ENCODE measurements around the gene CPT1A.

The CPT1A gene

GRCh38 chr11:68854273-68854958 is 12.7 kb upstream of the CPT1A start:
- FAIRE-seq: no peak
- no peak for DNase-seq (ENCODE audit: low spot score)

DNA sequence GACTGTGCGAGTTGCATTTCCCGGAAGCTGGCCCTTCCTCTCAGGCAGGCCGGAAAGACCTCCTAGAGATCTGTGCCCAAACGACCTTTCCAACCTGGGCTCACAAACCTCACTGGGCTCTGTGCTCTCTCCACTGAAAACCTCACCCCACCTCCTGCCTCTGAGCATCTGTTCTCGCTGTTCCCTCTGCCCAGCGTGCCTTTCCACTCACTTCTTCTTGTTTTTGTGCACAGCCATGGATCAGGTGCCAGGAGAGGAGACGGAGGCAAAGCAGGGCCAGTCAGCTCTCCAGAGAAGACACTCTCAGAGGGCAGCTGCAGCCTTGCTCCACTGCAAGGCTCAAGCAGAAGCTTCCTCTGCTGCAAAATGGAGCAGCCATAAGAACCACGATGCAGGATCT is 10.9 kb upstream of the CPT1A start:
- DNase-seq (ENCODE audit: low spot score) (no peak), FAIRE-seq (no peak)

- DNase-seq (ENCODE audit: low spot score): no peak
- no peak for FAIRE-seq
Measured at GRCh38 chr11:68848429-68848828, 6.7 kb upstream of the CPT1A start.

DNA sequence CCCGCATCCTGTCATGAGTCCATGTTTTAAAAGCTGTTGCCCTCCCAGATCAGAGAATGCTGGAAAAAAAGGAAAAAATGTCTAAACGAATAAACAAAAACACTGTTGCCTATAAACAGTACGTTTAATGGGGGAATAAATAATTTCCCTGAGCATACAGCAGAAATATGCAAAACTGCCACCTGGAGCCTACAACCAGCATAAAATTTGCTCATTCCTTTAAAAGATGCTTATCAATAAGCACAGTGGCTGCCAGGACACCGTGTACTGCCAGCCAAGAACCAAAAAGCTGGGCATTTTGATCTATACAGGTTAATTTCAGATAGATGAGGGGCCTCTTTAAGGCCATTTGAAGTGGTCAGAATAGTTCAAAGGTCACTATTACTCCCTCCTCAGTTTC is 5.7 kb upstream of the CPT1A start:
- no peak for DNase-seq (ENCODE audit: low spot score)

DNA sequence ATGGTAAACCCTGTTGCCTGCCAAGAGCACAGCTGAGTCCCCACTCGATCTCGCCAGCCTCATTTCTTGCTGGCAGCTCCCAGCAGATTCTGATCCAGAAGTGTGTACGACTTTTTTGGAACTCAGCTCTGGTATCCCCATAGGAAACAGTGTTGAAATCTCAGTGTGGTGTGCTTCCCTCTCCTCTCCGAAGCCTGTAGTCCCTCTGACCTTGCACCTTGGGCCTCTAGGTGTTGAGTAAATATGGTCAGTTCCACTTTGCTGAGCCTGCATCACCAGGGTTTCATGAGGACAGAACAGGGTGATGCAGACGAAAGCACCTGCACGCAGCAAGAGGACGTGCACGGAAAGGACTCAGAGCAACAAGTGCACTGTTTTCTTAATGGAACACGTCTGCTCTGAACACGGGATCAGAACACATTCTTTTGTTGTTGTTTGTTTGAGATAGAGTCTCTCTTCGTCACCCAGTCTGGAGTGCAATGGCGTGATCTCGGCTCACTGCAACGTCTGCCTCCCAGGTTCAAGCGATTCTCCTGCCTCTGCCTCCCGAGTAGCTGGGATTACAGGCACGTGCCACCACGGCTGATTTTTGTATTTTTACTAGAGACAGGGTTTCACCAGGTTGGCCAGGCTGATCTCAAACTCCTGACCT is 3.8 kb upstream of the CPT1A start:
- DNase-seq (ENCODE audit: low spot score) (no peak), FAIRE-seq (no peak)

More for the DNA sequence above, 5.7 kb upstream of the CPT1A start:
- FAIRE-seq: no peak

- no peak for DNase-seq (ENCODE audit: low spot score)
- no peak for FAIRE-seq
Measured at GRCh38 chr11:68844801-68845200, 3.1 kb upstream of the CPT1A start.

GRCh38 chr11:68844376-68844775 is 2.7 kb upstream of the CPT1A start:
- DNase-seq (ENCODE audit: low spot score) (no peak), FAIRE-seq (no peak)

DNA sequence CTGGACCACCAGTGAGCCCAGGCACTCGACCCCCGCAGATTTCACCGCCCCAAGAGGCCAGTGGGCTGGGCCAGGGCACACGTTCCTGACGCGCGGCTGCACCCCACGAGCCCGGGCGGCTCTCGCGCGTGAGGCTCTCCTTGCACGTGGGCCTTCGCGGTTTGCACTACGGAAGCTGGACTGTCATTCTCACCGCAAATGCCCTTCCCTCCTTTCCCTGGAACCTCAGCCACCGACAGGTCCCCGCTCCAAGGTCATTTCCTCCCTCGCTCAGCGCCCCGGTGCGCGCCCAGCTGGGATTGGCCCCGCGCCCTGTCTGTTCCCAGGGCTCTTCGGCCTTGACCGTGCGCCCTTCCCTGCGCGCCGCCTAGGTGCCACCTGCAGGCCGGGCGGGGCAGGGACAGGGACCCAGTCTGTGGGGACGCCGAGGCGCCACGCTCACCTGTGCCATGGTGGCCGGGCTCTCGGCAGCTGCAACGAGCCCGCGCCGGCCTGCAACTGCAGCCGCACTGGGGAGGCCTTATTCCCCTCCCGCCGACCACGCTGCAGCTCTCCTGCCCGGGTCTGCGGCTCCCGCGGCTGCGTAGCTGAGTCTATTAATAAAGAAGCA is 2.1 kb upstream of the CPT1A start:
- no peak for DNase-seq (ENCODE audit: low spot score)
- FAIRE-seq: no peak

GRCh38 chr11:68843052-68843561 is 1.4 kb upstream of the CPT1A start:
- DNase-seq (ENCODE audit: low spot score): no peak

DNA sequence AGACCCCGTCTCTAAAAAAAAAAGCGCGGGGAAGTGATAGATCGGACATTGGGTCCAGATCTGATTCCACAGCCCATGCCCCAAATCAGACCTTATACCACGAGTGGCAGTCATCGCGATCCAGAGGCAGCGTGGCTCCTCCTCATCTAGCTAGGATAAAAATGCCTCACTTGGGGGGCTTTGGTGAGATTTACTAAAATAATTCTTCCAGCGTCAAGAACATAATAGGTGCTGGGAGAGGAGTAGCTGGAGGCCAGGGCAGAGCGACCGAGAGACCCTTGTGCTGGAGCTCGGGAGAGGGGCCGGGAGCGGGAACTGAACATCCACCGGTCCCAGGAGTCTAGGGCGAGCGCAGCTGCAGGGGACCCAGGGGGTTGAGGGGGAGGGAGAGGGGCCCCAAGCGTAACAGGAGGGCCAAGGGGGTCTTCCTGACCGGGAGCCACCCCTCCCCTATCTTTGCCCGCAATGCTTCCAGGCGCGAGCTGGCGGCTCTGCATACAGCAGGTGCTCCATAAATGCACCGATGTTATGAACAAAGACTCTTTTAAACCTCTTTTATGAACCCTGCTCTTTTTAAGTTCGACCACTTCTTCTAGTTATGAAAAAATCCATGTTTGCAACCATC is 823 bp upstream of the CPT1A start:
- DNase-seq (ENCODE audit: low spot score) (no peak), FAIRE-seq (no peak)

More at GRCh38 chr11:68843052-68843561, 1.4 kb upstream of the CPT1A start:
- FAIRE-seq: no peak

- no peak for FAIRE-seq
- no peak for DNase-seq (ENCODE audit: low spot score)
Measured at GRCh38 chr11:68840661-68841653, 759 bp downstream of the CPT1A start.

GRCh38 chr11:68839911-68840641 is 1.6 kb downstream of the CPT1A start:
- DNase-seq (ENCODE audit: low spot score) (no peak), FAIRE-seq (no peak)

DNA sequence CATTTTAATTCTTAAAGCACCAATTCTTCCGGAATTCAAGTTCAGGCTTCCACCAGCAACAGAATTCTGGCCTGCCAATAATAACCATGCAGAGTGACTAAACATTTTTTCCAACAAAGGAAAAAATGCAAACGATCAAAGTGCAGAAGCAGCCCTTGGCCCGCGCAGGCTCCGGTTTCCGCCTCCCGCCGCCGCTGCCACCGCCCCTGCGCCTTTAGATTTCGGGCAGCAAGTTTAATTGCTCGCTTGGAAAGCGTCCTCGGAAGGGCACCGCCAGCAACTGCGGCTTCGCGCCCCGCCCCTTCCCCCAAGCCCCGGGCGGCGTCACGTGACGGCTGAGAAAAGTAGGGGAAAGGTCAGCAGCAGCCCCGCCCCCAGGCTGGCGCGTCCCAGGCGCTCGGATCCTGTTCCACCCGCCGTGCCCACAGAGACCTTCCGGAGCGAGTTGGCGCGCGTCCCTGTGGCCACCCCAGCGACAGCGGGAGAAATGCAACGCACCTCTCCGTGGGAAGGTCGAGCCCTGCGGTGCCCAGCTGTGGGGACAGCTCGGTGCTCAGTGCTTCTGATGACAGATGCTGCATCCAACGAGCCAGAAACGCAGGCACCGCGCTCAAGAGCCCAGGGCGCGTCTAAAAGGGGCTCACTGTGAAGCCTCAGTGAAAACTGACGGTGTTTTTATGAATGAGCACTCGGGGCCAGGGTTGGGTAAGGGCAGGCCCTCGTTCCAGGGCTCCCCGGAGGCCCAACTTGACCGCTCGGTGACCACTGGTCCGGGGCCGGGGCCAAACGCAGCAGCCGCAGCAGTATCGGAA is 2.5 kb downstream of the CPT1A start:
- peak; percentile 70 for DNase-seq (ENCODE audit: low spot score)
- no peak for FAIRE-seq

- FAIRE-seq (no peak), DNase-seq (ENCODE audit: low spot score) (no peak)
Measured at GRCh38 chr11:68838572-68838964, 3.1 kb downstream of the CPT1A start.

DNA sequence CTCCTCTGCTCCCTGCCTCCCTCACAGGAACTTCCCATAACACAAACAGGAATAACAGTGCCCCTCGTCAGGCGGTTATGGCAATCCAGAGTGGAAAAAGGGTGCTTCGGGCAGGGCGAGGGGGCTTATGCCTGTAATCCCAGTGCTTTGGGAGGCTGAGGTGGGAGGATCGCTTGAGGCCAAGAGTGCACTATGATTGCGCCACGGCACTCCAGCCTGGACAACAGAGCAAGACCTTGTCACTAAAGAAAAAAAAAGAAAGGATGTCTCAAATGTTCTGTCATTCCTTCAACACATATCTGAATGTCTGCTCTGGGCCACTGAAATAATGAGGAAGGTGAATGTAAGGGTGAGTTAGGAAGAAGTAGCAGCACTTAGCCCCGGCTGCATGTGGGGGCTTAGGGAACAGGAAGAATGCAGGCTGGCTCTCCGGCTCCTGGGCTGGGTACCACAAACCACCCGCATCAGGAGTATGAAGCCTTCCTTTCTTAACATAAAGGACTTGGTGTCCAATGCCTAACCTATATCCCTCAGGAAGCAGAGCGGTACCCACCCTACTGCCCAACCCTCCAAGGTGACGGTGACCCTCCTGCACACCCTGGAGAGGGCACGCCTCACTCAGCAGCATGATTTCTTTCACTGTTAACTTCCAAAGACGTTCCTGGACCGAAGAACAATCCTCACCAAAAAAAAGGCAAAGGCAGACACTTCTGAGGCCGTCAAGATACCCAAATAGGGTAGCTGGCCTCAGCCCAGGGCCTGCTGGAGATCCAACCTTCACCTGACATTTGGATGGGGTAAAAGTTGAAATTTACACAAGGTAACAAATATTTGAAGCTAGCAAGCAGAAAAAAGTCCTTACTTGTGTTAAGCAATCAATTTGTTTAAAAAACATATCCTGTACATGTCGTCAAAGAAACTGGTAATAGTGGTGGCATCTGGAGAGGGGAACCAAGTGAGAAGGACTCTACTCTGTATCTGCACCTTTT is 3.8 kb downstream of the CPT1A start:
- FAIRE-seq: no peak
- DNase-seq (ENCODE audit: low spot score): no peak

GRCh38 chr11:68835749-68836148 is 6.0 kb downstream of the CPT1A start:
- DNase-seq (ENCODE audit: low spot score) (no peak), FAIRE-seq (no peak)

GRCh38 chr11:68835328-68835727 is 6.4 kb downstream of the CPT1A start:
- FAIRE-seq: no peak

More at GRCh38 chr11:68835328-68835727, 6.4 kb downstream of the CPT1A start:
- DNase-seq (ENCODE audit: low spot score): no peak

All from RCC 7860 (cell line).